ENCODE measurements around the gene TAS2R50.

DNA sequence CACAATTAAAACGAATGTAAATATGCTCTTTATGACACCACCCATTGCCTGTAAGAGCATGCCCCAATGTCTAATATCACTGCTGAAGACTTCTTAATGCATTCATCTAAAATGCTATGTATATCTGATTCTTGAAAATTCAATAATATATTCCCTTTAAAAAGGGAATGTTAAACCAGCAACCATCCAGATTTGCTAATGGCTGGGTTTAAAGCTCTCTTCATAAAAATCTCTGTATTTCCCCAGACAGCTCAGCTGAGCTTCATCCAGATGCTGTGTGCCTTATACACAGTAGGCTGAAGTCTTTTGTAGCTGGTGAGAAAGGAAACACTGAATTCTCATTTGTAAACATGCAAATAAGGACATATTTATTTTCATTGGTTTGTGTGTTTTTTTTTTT, 47.5 kb downstream of the TAS2R50 start, which contains the start of gene TAS2R14:
- TF ChIP-seq GATA3 (IDR thresholded peaks at IDR 0.05; ENCODE audit: low read depth, low read length) (no peak), GATA2 (IDR thresholded peaks at IDR 0.05; ENCODE audit: low read depth, low read length) (no peak)
